Epithelial cell of esophagus (primary cell): ENCODE measurements around the gene PHKB.

Experiments used
- DNase-seq: peaks from one replicate; pipeline ENCODE4 v3.0.0; 2010; ENCODE audit warnings: low read depth
- H3K4me3 ChIP-seq: 2 replicates; pipeline ENCODE4 v1.5.1; 2011; ENCODE audit warnings: mild to moderate bottlenecking, low read length, control low read depth
- TF ChIP-seq, protein P1 (sequence below): IDR thresholded peaks from 2 replicates; pipeline ENCODE4 v1.5.1; 2011; ENCODE audit warnings: low read depth, mild to moderate bottlenecking, low read length, control low read depth, inconsistent platforms; ENCODE audit not compliant: insufficient read depth; ENCODE audit errors: missing control alignments

The PHKB gene

DNA sequence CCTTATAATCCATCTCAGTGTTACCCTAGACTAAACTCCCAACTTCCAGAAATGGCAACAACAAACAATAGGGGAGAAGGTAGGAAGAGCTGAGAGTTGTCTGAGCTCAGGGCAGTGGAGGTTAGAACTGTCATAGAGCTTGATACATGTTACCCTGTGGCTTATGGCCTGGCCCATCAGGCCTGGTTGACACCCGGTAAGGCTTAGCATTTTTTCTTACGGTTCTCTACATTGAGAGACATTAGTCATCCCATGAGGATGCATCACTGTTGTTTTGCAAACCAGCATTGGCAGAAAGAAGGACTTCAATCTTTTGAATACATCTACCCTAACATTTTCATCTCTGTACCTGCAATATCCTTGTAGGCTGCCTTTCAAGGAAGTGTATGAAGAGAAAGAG is 226.6 kb downstream of the PHKB start:
- TF ChIP-seq, protein P1, sequence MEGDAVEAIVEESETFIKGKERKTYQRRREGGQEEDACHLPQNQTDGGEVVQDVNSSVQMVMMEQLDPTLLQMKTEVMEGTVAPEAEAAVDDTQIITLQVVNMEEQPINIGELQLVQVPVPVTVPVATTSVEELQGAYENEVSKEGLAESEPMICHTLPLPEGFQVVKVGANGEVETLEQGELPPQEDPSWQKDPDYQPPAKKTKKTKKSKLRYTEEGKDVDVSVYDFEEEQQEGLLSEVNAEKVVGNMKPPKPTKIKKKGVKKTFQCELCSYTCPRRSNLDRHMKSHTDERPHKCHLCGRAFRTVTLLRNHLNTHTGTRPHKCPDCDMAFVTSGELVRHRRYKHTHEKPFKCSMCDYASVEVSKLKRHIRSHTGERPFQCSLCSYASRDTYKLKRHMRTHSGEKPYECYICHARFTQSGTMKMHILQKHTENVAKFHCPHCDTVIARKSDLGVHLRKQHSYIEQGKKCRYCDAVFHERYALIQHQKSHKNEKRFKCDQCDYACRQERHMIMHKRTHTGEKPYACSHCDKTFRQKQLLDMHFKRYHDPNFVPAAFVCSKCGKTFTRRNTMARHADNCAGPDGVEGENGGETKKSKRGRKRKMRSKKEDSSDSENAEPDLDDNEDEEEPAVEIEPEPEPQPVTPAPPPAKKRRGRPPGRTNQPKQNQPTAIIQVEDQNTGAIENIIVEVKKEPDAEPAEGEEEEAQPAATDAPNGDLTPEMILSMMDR = no peak
- DNase-seq = peak; percentile 35
- H3K4me3 ChIP-seq = no peak overlapping the region

DNA sequence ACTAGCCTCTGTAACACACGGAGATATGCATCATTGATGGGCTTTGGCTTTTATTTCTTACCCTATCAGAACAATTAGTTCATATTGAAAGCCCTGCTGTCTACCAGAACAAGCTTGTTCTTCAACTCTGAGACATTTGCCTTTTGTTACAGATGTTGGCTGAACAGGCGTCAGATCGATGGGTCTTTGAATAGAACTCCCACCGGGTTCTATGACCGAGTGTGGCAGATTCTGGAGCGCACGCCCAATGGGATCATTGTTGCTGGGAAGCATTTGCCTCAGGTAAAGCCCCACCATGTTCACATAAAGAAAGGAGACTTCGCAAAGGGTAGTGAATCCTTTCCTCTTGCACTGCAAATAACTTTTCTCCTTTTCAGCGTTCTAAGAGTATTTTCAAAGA is 232.1 kb downstream of the PHKB start:
- no peak overlapping the region for H3K4me3 ChIP-seq
- DNase-seq = no peak
- TF ChIP-seq, protein P1 = no peak

DNA sequence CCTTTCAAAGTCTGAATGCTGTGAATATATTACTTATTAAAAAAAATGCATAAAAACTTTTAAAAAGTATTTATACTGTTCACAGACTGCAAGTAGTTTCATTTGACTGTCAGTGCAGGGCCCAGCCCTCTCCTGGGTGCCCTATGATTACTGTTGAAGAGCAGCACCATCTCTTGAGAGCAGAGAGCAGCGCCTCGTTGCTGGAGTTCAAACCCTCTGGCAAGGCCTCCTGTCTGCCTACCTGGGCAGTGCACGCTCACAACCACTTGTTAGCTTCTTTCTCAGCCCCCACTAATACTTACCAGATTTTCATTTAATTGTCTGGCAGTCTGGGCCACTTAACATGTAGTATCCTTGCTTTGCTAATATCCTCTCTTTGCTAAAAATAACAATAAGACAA is 233.4 kb downstream of the PHKB start:
- TF ChIP-seq, protein P1 = no peak
- no peak overlapping the region for H3K4me3 ChIP-seq
- no peak for DNase-seq

DNA sequence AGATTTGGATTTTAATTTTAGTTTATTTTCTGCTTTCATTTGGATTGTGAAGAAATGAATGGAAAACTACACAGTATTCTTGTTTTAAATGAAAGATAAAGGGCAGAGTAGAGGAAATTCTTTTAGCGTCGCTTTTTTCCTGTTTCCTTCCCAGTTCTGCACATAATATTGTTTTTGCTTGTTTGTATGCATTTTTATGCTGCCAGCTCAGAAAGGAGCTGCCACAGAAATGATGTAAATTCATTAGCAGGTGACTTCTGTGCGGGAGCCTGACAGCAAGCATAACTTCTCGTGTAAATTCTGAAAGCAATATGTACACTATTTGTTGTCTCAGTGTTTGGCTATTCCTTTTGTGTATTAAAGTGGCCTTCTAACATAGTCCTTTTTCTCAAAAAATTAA is 234.6 kb downstream of the PHKB start:
- TF ChIP-seq, protein P1 = no peak
- no peak overlapping the region for H3K4me3 ChIP-seq
- no peak for DNase-seq

DNA sequence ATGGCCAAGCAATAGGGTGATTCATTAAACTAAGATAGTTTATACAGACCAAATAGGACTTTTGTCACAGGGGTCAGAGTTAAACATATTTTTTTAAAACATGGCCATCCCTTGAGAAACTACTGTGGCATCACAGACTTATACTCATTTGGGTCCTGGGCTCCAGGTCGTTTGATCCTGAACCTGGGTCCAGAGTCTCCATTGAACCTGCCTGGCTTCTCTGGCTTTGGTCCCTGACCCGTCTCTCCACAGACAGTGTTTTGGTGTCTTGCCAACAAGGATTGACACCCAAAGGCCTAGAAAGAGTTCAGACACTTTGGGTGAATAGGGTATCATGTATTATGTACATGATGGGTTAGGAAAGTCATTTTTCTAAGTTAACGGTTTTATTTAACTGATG is 236.7 kb downstream of the PHKB start:
- no peak overlapping the region for H3K4me3 ChIP-seq
- no peak for DNase-seq
- TF ChIP-seq, protein P1 = no peak

DNA sequence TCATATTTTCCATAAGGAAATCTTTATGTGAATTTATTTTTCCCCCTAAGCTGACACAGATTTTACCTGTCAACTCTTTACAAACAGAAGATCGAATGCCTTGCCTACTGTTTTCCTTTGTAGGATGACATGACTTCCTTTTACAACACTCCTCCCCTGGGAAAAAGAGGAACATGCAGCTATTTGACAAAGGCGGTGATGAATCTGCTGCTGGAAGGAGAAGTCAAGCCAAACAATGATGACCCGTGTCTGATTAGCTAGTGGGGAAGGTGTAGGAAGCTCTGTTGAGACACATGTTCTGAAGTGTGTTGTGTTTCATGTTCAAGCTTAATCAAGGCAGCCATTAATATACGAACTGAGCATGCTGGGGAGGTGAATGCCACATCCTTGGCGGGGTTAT is 238.0 kb downstream of the PHKB start:
- no peak for DNase-seq
- TF ChIP-seq, protein P1 = no peak
- H3K4me3 ChIP-seq = no peak overlapping the region

DNA sequence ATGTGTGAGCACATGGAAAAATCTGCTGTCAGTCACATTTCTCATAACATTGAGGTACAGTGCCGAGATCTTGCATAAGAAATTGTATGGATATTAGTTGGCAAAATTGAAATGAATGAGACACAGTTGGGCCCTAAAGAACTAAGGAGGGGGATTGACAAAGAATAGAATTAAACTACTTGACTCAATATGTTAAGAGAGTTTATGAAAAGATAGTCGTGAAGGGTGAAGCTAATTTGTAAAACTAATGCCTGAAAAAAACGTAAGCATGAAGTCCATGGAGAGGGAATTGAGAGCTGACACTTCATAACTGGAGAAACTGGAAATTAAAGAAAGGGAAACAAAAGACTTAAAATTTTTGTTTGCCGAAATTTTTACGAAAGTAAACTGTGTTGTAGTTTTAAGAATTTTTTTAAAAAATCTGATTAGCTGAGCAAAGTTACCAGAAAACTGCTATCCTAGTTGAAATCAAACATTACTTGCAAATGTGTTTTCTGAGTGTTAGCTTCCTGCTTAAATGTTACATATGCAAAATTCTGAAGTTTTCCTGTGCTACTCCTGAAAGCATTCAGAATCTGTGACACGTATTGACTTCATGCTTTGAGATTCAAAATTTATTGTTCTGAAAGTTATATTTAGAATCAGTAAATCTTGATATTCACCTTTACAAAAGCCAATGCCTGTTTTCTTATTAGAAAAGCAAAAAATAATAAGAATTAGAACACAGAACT is 239.9 kb downstream of the PHKB start:
- DNase-seq = no peak
- no peak overlapping the region for H3K4me3 ChIP-seq
- TF ChIP-seq, protein P1 = no peak
